CD14-positive monocyte (primary cell): Measurements from ENCODE around the gene RAB3GAP2. TPM values are rescaled to one million over a fixed set of nuclear protein-coding genes. Genes with fewer than 3 reads are reported as not detected.

Source experiments
- DNase-seq, 3 donors: peaks; one replicate each; pipeline ENCODE4 v3.0.0-alpha.2; 2011 to 2022
- H2AFZ ChIP-seq: 2 replicates; pipeline ENCODE4 v1.6.0; 2012; ENCODE audit warnings: mild to moderate bottlenecking, low read depth, low read length, inconsistent platforms; ENCODE audit not compliant: insufficient read depth, poor library complexity, severe bottlenecking
- H3K27ac ChIP-seq, 2 donors: 1 replicate in 1 of 2; 2 replicates in 1 of 2; pipeline ENCODE4 v1.5.1; 2012 to 2013; ENCODE audit warnings: low read length in 2 of 2, control low read depth in 1 of 2, inconsistent platforms in 1 of 2, low read depth in 1 of 2, mild to moderate bottlenecking in 1 of 2
- H3K27me3 ChIP-seq, 2 donors: one replicate each; pipeline versions ENCODE4 v1.6.0 to v1.6.1; 2011 to 2013; ENCODE audit warnings: low read length in 2 of 2; ENCODE audit not compliant: control insufficient read depth in 2 of 2, insufficient read depth in 2 of 2
- H3K36me3 ChIP-seq, 2 donors: replicated peaks in 1 of 2; 1 replicate in 1 of 2; 2 replicates in 1 of 2; pipeline versions ENCODE4 v1.5.1 to v1.6.1; 2012 to 2013; ENCODE audit warnings: low read length in 2 of 2, control low read depth in 1 of 2, inconsistent platforms in 1 of 2, mild to moderate bottlenecking in 1 of 2; ENCODE audit not compliant: insufficient read depth in 2 of 2, control insufficient read depth in 1 of 2
- H3K4me1 ChIP-seq, 2 donors: 1 replicate in 1 of 2; 2 replicates in 1 of 2; pipeline versions ENCODE4 v1.5.1 to v1.6.1; 2012 to 2013; ENCODE audit warnings: low read length in 2 of 2, control low read depth in 1 of 2, inconsistent platforms in 1 of 2, mild to moderate bottlenecking in 1 of 2, moderate library complexity in 1 of 2; ENCODE audit not compliant: insufficient read depth in 2 of 2, control insufficient read depth in 1 of 2
- H3K4me2 ChIP-seq: replicated peaks from 2 replicates; pipeline ENCODE3; 2012; ENCODE audit warnings: low read length, moderate library complexity, mild to moderate bottlenecking; ENCODE audit not compliant: poor library complexity, severe bottlenecking; ENCODE audit errors: extremely low read depth
- H3K4me3 ChIP-seq, 3 experiments: fragments of 200-600 bp in 1 of 3; sonication (generic) in 1 of 3; replicated peaks in 1 of 3; 1 replicate in 2 of 3; 2 replicates in 1 of 3; pipeline ENCODE4 v1.5.1; 2011 to 2013; ENCODE audit warnings: low read length in 3 of 3, mild to moderate bottlenecking in 3 of 3, control low read depth in 2 of 3, low read depth in 2 of 3, inconsistent platforms in 1 of 3, moderate library complexity in 1 of 3
- H3K79me2 ChIP-seq: 2 replicates; pipeline ENCODE4 v1.6.0; 2012; ENCODE audit warnings: mild to moderate bottlenecking, control low read depth, inconsistent platforms, low read length, moderate library complexity; ENCODE audit not compliant: insufficient read depth
- H3K9ac ChIP-seq: 2 replicates; pipeline ENCODE4 v1.6.0; 2017; ENCODE audit warnings: low read length, mild to moderate bottlenecking; ENCODE audit not compliant: insufficient read depth, poor library complexity, severe bottlenecking
- H3K9me3 ChIP-seq, 2 donors: replicated peaks in 1 of 2; 1 replicate in 1 of 2; 2 replicates in 1 of 2; pipeline versions ENCODE4 v1.5.1 to v1.6.1; 2012 to 2013; ENCODE audit warnings: low read length in 2 of 2, control low read depth in 1 of 2; ENCODE audit not compliant: control insufficient read depth in 1 of 2, insufficient read depth in 1 of 2
- H4K20me1 ChIP-seq: 2 replicates; pipeline ENCODE4 v1.6.0; 2012; ENCODE audit warnings: mild to moderate bottlenecking, low read length, control low read depth, moderate library complexity; ENCODE audit not compliant: insufficient read depth
- H3K27ac Mint-ChIP-seq, 7 donors: one replicate each; pipeline ENCODE4 v1.8.0; 2020; ENCODE audit warnings: mild to moderate bottlenecking in 7 of 7, mixed read lengths in 7 of 7, moderate library complexity in 6 of 7, inconsistent platforms in 2 of 7
- H3K27me3 Mint-ChIP-seq, 3 donors: one replicate each; pipeline ENCODE4 v1.8.0; 2021 to 2022; ENCODE audit warnings: low read depth in 3 of 3, mild to moderate bottlenecking in 3 of 3, mixed read lengths in 3 of 3, moderate library complexity in 3 of 3, inconsistent platforms in 1 of 3
- H3K36me3 Mint-ChIP-seq, 2 donors: one replicate each; pipeline ENCODE4 v1.8.0; 2020; ENCODE audit warnings: mixed read lengths in 2 of 2, inconsistent platforms in 1 of 2, mild to moderate bottlenecking in 1 of 2
- H3K4me1 Mint-ChIP-seq: one replicate; pipeline ENCODE4 v1.8.0; 2020; ENCODE audit warnings: mild to moderate bottlenecking, mixed read lengths
- H3K4me3 Mint-ChIP-seq, 2 donors: one replicate each; pipeline ENCODE4 v1.8.0; 2020; ENCODE audit warnings: mild to moderate bottlenecking in 2 of 2, mixed read lengths in 2 of 2, moderate library complexity in 1 of 2
- H3K9me3 Mint-ChIP-seq, 7 donors: one replicate each; pipeline ENCODE4 v1.8.0; 2020 to 2022; ENCODE audit warnings: mixed read lengths in 7 of 7, mild to moderate bottlenecking in 6 of 7, moderate library complexity in 6 of 7, inconsistent platforms in 2 of 7
- WGBS: methylation state at CpG from one replicate; pipeline ENCODE4 v1.1.5; 2013; ENCODE audit warnings: missing lambda C conversion rate; ENCODE audit not compliant: insufficient coverage; 5-methylcytosine and 5-hydroxymethylcytosine counted together
- intact Hi-C, 2 donors: fragments of 100-400 bp; cut with micrococcal nuclease; formaldehyde crosslinking; loops; one replicate each; pipeline versions ENCODE4 v1.15.0 to v1.15.1; 2023
- polyA plus RNA-seq, 3 donors: library from polyadenylated mRNA; depleted of rRNA in 1 of 3; unstranded in 2 of 3; stranded (reverse) in 1 of 3; fragments of 300-500 nt in 2 of 3; fragments of >200 nt in 1 of 3; fragmentation: Illumina TruSeq in 2 of 3; gene quantifications; 1 replicate in 2 of 3; 2 replicates in 1 of 3; pipeline ENCODE4 v1.2.3, GENCODE V29; 2012 to 2021
- TF ChIP-seq, protein P1 (sequence below): fragments of 200-600 bp; IDR thresholded peaks from one replicate; pipeline ENCODE4 v1.8.0; 2022; ENCODE audit warnings: antibody characterized with exemption, mild to moderate bottlenecking

Gene RAB3GAP2
- polyA plus RNA-seq, 3 donors, result 9.8 to 12.1 (median 11.6) TPM

DNA sequence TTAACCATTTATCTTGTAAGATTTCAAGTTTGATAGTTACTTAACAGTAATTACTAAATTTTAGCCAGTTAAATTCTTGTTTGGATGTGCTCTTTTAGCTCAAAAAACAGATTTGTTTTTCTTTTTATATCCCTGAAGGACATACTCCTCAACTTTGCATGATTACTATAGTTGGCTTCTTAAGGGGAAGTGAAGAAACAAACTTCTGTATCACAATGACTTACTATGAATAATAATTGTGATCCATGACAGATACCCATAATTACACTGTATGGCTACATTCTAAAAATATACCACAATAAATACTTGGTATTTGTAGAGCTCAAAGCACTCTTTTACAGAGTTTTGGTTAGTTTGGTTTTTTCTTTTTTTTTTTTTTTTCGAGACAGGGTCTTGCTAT is 122.5 kb downstream of the RAB3GAP2 start:
- H4K20me1 ChIP-seq, result no peaks in the 10 kb centered on the region
- no peaks in the 10 kb centered on the region for H3K27me3 Mint-ChIP-seq
- peaks cover 70 to 97% of the 10 kb centered on the region in 2 donors for H3K36me3 ChIP-seq
- H3K27ac ChIP-seq, result peak overlapping the region in 1 of 2 donors; percentile 23
- no peaks in the 10 kb centered on the region for H3K27me3 ChIP-seq
- H3K4me1 ChIP-seq, result no peaks in the 10 kb centered on the region
- H3K9me3 ChIP-seq, result no peaks in the 10 kb centered on the region
- H3K79me2 ChIP-seq, result no peaks in the 10 kb centered on the region
- no peak overlapping the region for H3K4me3 Mint-ChIP-seq
- WGBS, result no CpG with 5 or more reads among the region's 1 CpG
- H2AFZ ChIP-seq, result no peak overlapping the region
- TF ChIP-seq, protein P1, sequence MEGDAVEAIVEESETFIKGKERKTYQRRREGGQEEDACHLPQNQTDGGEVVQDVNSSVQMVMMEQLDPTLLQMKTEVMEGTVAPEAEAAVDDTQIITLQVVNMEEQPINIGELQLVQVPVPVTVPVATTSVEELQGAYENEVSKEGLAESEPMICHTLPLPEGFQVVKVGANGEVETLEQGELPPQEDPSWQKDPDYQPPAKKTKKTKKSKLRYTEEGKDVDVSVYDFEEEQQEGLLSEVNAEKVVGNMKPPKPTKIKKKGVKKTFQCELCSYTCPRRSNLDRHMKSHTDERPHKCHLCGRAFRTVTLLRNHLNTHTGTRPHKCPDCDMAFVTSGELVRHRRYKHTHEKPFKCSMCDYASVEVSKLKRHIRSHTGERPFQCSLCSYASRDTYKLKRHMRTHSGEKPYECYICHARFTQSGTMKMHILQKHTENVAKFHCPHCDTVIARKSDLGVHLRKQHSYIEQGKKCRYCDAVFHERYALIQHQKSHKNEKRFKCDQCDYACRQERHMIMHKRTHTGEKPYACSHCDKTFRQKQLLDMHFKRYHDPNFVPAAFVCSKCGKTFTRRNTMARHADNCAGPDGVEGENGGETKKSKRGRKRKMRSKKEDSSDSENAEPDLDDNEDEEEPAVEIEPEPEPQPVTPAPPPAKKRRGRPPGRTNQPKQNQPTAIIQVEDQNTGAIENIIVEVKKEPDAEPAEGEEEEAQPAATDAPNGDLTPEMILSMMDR, result no peak
- no peak overlapping the region for H3K9ac ChIP-seq
- DNase-seq, result no peak
- intact Hi-C loops, result no loop called here
- no peaks in the 10 kb centered on the region for H3K4me1 Mint-ChIP-seq
- no peak overlapping the region for H3K27ac Mint-ChIP-seq
- no peak overlapping the region for H3K4me2 ChIP-seq
- peaks cover 0 to 6% (median 0%) of the 10 kb centered on the region in 7 donors for H3K9me3 Mint-ChIP-seq
- H3K4me3 ChIP-seq, result no peak overlapping the region
- H3K36me3 Mint-ChIP-seq, result peaks cover 58 to 72% of the 10 kb centered on the region in 2 donors

DNA sequence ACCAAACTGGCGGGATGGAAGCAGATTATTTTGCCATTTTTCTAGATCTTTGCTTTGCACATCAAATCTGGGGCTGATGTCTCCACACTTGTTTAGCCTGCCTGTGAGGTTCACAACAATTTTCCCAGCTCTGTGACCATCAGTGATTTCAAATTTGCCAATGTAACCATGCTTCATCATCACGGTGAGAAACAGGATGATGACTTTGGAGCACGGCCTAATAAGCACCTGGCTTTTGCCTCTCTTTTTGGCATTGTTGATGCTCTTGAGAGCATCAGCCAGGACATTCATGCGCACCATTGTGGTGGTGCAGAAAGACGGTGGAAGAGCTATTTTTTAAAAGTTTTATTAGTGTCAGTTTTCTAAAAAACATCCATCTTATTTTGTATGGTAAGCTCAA is 128.2 kb downstream of the RAB3GAP2 start:
- Histone ChIP-seq H3K27ac (no peak overlapping the region), H3K79me2 (no peaks in the 10 kb centered on the region), H3K4me3 (no peak overlapping the region), H3K36me3 (peaks cover 65 to 99% of the 10 kb centered on the region in 2 donors), H4K20me1 (no peaks in the 10 kb centered on the region), H3K4me1 (no peaks in the 10 kb centered on the region), H3K9me3 (no peaks in the 10 kb centered on the region), H2AFZ (no peak overlapping the region), H3K4me2 (no peak overlapping the region), H3K9ac (no peak overlapping the region), H3K27me3 (no peaks in the 10 kb centered on the region)
- intact Hi-C loops, result no loop called here
- Mint-ChIP-seq H3K27me3 (peaks cover 0 to 1% (median 0%) of the 10 kb centered on the region in 3 donors), H3K9me3 (peaks cover 0 to 6% (median 0%) of the 10 kb centered on the region in 7 donors), H3K4me3 (no peak overlapping the region), H3K27ac (no peak overlapping the region), H3K36me3 (peaks cover 68 to 83% of the 10 kb centered on the region in 2 donors), H3K4me1 (no peaks in the 10 kb centered on the region)
- TF ChIP-seq, protein P1, result no peak
- WGBS, result 100% methylated on average over 3 of the region's 5 CpGs
- no peak for DNase-seq
